ENCODE results near the gene RBP4.

DNA sequence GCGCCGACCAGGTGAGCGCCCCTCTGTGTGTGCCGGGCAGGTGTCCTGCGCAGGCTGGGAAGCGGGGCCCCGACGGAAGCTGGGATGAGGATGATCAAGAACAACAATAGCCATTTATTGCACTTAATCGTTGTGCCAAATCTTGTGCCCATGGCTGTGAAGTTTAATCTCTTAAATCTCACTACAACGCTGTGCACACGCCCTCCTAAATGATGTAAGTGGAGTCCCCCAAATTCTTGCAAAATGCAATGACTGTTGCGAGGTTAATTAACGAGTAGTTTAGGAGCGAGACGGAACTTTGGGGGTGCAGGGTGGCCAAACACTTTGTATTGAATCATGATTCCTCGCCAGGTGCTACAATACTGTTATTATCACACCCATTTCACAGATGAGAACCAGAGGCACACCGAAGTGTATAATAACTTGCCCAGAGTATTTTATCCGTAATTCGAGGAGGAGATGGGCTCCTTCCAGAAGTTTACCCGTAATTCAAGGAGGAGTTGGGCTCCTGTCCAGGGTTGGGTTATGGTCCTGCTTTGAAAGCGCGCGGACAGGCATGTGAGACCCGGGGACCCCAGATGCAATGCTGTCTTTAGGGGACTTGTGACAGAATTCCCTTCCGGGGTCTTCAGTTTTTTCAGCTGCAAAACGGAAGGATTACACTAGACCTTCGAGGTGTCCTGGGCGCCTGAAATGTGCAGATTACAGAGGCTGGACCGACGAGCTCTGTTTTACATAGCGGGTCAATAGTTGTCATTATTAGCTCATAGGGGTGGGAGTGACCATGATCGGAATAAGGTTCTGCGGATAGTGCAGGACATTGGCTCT is 33.5 kb downstream of the RBP4 start:
- no peak for TF ChIP-seq POLR2A (IDR thresholded peaks at IDR 0.05; ENCODE audit: low read depth, low read length)
- TF ChIP-seq POLR2AphosphoS5 (IDR thresholded peaks at IDR 0.05; ENCODE audit: low read depth, low read length) = no peak

Data from GM12892 (cell line).